ENCODE measurements around the gene ME3.

DNA sequence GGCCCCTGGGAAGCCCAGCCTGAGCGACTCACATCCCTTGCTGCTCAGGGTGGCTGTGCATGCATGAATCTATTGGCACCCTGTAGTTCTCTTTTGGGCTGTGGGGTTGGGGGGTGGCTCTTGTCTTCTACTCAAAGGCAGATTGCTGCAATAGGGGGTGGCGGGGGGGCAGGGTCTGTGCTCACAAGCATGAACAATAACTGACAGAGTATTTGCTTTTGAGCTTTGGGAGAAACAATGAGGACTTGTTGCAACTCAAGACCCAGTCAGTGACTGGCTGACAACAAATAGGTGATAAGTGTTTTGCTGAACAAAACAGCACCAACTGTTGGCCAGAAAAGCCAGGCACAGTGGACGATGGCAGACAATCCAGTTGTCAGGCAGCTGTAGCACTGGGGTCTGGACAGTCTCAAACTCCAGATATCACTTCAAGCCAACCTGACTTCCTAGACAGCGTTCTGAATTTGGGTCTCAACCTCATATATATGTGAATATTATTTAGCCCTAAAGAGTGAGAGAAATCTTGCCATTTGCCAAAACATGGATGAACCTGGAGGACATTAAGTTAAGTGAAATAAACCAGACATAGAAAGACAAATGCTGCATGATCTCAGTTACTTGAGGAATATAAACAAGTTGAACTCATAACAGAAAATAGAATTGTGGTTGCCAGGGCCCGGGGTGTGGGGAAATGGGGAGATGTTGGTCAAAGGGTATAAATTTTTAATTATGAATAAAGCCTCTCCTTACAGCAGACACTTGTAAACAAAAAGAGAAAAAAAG is 61.7 kb downstream of the ME3 start:
- TF ChIP-seq, protein P1, sequence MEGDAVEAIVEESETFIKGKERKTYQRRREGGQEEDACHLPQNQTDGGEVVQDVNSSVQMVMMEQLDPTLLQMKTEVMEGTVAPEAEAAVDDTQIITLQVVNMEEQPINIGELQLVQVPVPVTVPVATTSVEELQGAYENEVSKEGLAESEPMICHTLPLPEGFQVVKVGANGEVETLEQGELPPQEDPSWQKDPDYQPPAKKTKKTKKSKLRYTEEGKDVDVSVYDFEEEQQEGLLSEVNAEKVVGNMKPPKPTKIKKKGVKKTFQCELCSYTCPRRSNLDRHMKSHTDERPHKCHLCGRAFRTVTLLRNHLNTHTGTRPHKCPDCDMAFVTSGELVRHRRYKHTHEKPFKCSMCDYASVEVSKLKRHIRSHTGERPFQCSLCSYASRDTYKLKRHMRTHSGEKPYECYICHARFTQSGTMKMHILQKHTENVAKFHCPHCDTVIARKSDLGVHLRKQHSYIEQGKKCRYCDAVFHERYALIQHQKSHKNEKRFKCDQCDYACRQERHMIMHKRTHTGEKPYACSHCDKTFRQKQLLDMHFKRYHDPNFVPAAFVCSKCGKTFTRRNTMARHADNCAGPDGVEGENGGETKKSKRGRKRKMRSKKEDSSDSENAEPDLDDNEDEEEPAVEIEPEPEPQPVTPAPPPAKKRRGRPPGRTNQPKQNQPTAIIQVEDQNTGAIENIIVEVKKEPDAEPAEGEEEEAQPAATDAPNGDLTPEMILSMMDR (IDR thresholded peaks at IDR 0.05), result no peak
- TF ChIP-seq EP300 (IDR thresholded peaks at IDR 0.05), result no peak
